Pulmonary artery endothelial cell (primary cell): Measurements from ENCODE around the gene BCAM. TPM values are rescaled to one million over a fixed set of nuclear protein-coding genes. Genes with fewer than 3 reads are reported as not detected.
"Not testable (repeated sequence)": the region's sequence is repeated elsewhere in the genome, so short reads cannot be mapped to it uniquely, and the experiment has no call there.

Experiments
- DNase-seq: peaks from one replicate; pipeline ENCODE4 v3.0.0-alpha.2; 2011; ENCODE audit warnings: low read depth, low spot score
- total RNA-seq: library from RNA; depleted of rRNA; stranded (reverse); fragments of >200 nt; gene quantifications from 2 replicates; pipeline ENCODE4 v1.2.3, GENCODE V29; 2014

Gene BCAM
- total RNA-seq, 1 donor from 2014 or later: 22.4 TPM

- DNase-seq: no peak
These were observed 40.0 kb downstream of the BCAM start for GRCh38 chr19:44848812-44849447.

- no peak for DNase-seq
These were observed 41.8 kb downstream of the BCAM start for GRCh38 chr19:44850641-44851109.

- no peak for DNase-seq
These were observed 42.5 kb downstream of the BCAM start for GRCh38 chr19:44851427-44851826.

GRCh38 chr19:44855606-44856005, 46.7 kb downstream of the BCAM start:
- DNase-seq: no peak

- DNase-seq: no peak
These were observed 47.6 kb downstream of the BCAM start for GRCh38 chr19:44856421-44857083.

- no peak for DNase-seq
These were observed 48.9 kb downstream of the BCAM start for GRCh38 chr19:44857837-44858236.

- DNase-seq: not testable (repeated sequence)
These were observed 52.7 kb downstream of the BCAM start for GRCh38 chr19:44861576-44861975.

- no peak for DNase-seq
These were observed 55.1 kb downstream of the BCAM start for GRCh38 chr19:44863990-44864389.

- no peak for DNase-seq
These were observed 56.4 kb downstream of the BCAM start for GRCh38 chr19:44865196-44865767.

- no peak for DNase-seq
These were observed 57.8 kb downstream of the BCAM start for GRCh38 chr19:44866664-44867063.

- no peak for DNase-seq
These were observed 58.7 kb downstream of the BCAM start for GRCh38 chr19:44867578-44867977.

GRCh38 chr19:44869733-44870470, 61.0 kb downstream of the BCAM start:
- DNase-seq: no peak

Other genes starting within 250 kb of the BCAM start
- 0.25 and 0.46 TPM in 2 replicates for gene IGSF23, start 195.5 kb upstream of the BCAM start, total RNA-seq
- 187 and 206 TPM in 2 replicates for gene PVR, start 165.2 kb upstream of the BCAM start, total RNA-seq
- gene CEACAM19, start 137.6 kb upstream of the BCAM start, total RNA-seq: 1.5 and 2.0 TPM in 2 replicates
- gene CEACAM16, start 110.0 kb upstream of the BCAM start, total RNA-seq: not detected in 2 replicates
- gene BCL3, start 60.4 kb upstream of the BCAM start, total RNA-seq: 2.5 and 4.5 TPM in 2 replicates
- gene CBLC, start 31.2 kb upstream of the BCAM start, total RNA-seq: 0.07 and 0.13 TPM in 2 replicates
- gene NECTIN2, start 37.2 kb downstream of the BCAM start, total RNA-seq: 101 and 112 TPM in 2 replicates
- gene TOMM40, start 82.2 kb downstream of the BCAM start, total RNA-seq: 78.6 and 100 TPM in 2 replicates
- 0.53 and 1.7 TPM in 2 replicates for gene APOE, start 96.7 kb downstream of the BCAM start, total RNA-seq
- 1.2 and 1.8 TPM in 2 replicates for gene APOC1, start 105.5 kb downstream of the BCAM start, total RNA-seq
- not detected in 2 replicates for gene APOC4, start 133.1 kb downstream of the BCAM start, total RNA-seq
- gene APOC2, start 136.9 kb downstream of the BCAM start, total RNA-seq: not detected in 2 replicates
- gene CLPTM1, start 146.3 kb downstream of the BCAM start, total RNA-seq: 24.9 and 35.3 TPM in 2 replicates
- 10.7 and 12.1 TPM in 2 replicates for gene RELB, start 192.4 kb downstream of the BCAM start, total RNA-seq
- 11.0 and 13.3 TPM in 2 replicates for gene CLASRP, start 229.9 kb downstream of the BCAM start, total RNA-seq